H54 (cell line): Measurements from ENCODE around the gene PLPPR1.
"Not testable (repeated sequence)": the region's sequence is repeated elsewhere in the genome, so short reads cannot be mapped to it uniquely, and the experiment has no call there.

Source experiments
- DNase-seq: peaks from one replicate; pipeline ENCODE4 v3.0.0; 2011; ENCODE audit warnings: low spot score, mixed read lengths; ENCODE audit not compliant: insufficient read length
- FAIRE-seq: peaks from 3 replicates; lab custom pipeline; 2011; peaks lifted over from hg19 to GRCh38; lab: Jason Lieb, UNC
- POLR2A ChIP-seq: IDR thresholded peaks from 2 replicates; pipeline ENCODE4 v1.6.1; 2011; ENCODE audit warnings: low read depth, mild to moderate bottlenecking, low read length

Gene PLPPR1

GRCh38 chr9:101121836-101122399, 93.4 kb downstream of the PLPPR1 start:
- no peak for FAIRE-seq
- no peak for DNase-seq
- TF ChIP-seq POLR2A, result no peak

GRCh38 chr9:101126556-101126955, 98.0 kb downstream of the PLPPR1 start:
- DNase-seq (no peak), FAIRE-seq (no peak)
- no peak for TF ChIP-seq POLR2A

GRCh38 chr9:101127369-101127768, 98.8 kb downstream of the PLPPR1 start:
- not testable (repeated sequence) for DNase-seq, FAIRE-seq

DNA sequence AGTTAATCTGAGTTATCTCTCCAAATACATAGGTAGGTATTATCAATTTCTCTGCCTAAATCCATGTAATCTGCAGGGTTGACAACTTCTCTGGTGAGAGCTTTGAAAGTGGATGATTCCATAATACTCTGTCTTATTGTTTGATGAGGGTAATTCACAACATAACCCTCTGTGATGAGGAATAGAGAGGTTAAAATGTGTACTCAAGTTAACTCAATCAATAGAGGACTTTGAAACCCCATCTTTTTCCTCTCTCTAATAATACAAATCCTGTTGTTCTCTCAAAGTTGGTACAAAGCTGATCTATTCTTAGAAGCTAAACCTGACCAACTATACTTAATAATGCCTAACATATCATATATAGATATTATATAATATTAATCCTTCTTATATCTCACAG, 100.1 kb downstream of the PLPPR1 start:
- DNase-seq (no peak), FAIRE-seq (no peak)
- no peak for TF ChIP-seq POLR2A

GRCh38 chr9:101130054-101130453, 101.5 kb downstream of the PLPPR1 start:
- FAIRE-seq, result no peak
- no peak for DNase-seq
- no peak for TF ChIP-seq POLR2A

GRCh38 chr9:101131326-101131725, 102.8 kb downstream of the PLPPR1 start:
- DNase-seq (no peak), FAIRE-seq (no peak)
- TF ChIP-seq POLR2A, result no peak

- FAIRE-seq (no peak), DNase-seq (no peak)
- TF ChIP-seq POLR2A, result no peak
These were observed 104.3 kb downstream of the PLPPR1 start for GRCh38 chr9:101132801-101133200.

GRCh38 chr9:101138509-101138908, 110.0 kb downstream of the PLPPR1 start:
- no peak for TF ChIP-seq POLR2A
- FAIRE-seq (peak; percentile 36), DNase-seq (no peak)

DNA sequence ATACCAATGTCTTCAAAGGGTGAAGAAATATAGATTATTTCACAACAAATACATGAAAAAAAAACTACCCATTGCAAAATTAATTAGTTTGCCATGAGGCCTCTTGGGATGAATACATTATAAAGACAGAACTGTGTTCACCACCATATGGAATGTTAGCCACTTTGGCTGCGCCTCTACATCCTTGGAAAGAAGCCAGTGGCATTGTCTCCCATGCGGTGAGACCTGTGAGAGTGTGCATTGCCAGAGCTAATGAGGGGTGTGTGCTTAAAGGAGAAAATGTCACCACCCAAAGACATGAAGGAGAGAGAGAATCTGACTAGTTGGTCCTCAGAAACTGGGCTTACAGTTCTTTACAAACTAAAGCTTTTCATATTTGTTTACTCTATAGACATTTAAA, 110.6 kb downstream of the PLPPR1 start:
- DNase-seq (no peak), FAIRE-seq (no peak)
- no peak for TF ChIP-seq POLR2A

- TF ChIP-seq POLR2A, result no peak
- DNase-seq (no peak), FAIRE-seq (no peak)
These were observed 112.2 kb downstream of the PLPPR1 start for GRCh38 chr9:101140764-101141163.

- DNase-seq (no peak), FAIRE-seq (no peak)
- no peak for TF ChIP-seq POLR2A
These were observed 118.0 kb downstream of the PLPPR1 start for GRCh38 chr9:101146508-101146907.

DNA sequence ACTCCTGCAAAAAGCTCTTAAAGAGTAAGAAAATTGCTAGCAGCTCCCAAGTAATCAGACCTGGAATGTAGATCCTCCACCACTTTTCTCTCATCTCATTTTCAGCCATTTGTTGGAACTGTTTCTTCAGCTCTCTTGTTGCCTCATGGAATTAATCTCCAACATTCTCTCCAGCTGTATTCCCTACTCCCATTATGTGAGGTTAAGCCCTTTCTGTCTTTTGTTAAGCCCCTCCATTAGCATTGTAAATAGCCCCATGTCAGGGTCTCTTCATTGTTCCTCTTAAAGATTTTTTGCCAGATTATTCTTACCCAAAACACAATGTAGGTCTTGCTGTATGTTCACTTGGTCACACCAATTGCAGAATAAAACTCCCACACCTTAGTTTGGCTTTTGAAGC, 119.8 kb downstream of the PLPPR1 start:
- DNase-seq (no peak), FAIRE-seq (no peak)
- no peak for TF ChIP-seq POLR2A

DNA sequence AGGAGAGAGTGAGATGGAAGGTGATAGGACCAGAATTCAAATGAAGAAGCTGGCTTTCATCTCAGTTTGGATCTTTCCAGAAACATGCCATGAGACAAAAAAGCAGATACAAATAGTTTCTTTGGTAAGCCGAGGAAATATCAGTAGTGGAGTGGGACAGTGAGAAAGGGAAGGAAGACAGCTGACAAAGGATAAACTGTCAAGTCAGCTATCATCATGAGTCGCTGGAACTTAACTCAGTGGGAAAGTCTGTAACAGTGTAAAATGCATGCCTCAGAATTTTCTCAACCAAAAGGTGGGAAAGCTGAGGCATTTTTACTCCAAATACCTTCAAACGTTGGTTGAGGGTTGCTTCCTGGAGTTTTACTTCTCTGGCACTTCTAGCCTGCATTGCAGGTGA, 129.8 kb downstream of the PLPPR1 start:
- FAIRE-seq (no peak), DNase-seq (no peak)
- no peak for TF ChIP-seq POLR2A

GRCh38 chr9:101162231-101162630, 133.7 kb downstream of the PLPPR1 start:
- FAIRE-seq (no peak), DNase-seq (no peak)

GRCh38 chr9:101165131-101165530, 136.6 kb downstream of the PLPPR1 start:
- FAIRE-seq, result no peak
- TF ChIP-seq POLR2A, result no peak
- DNase-seq, result no peak

More at GRCh38 chr9:101162231-101162630, 133.7 kb downstream of the PLPPR1 start:
- TF ChIP-seq POLR2A, result no peak
